C4-2B (cell line): ENCODE measurements around the gene SLITRK1.

Source experiments
- ZFX ChIP-seq: fragments of 450-650 bp; IDR thresholded peaks from 2 replicates; pipeline ENCODE4 v1.6.1; 2017
- TF ChIP-seq, protein P1 (sequence below): fragments of 450-650 bp; conservative IDR thresholded peaks from 2 replicates; pipeline ENCODE4 v1.5.1; 2017; ENCODE audit warnings: mild to moderate bottlenecking

DNA sequence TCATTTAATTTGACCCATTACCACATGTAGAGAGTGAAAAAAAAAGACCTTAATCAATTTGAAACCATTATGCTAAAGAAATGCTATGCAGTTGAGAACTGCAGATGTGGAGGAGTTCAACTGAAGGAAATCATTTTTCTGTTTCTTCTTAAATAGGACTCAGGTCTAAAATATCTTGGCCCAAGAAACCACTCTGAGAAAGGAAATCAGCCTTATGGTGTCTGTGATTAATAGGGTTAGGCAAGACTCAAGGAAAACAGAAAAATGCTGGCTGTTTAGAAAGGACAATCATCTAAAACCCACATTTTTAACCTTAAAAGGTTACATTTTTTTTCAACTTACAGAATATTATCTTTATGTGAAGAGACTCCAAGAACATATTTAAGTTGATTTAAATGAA lies 1.9 kb upstream of the SLITRK1 start:
- TF ChIP-seq, protein P1, sequence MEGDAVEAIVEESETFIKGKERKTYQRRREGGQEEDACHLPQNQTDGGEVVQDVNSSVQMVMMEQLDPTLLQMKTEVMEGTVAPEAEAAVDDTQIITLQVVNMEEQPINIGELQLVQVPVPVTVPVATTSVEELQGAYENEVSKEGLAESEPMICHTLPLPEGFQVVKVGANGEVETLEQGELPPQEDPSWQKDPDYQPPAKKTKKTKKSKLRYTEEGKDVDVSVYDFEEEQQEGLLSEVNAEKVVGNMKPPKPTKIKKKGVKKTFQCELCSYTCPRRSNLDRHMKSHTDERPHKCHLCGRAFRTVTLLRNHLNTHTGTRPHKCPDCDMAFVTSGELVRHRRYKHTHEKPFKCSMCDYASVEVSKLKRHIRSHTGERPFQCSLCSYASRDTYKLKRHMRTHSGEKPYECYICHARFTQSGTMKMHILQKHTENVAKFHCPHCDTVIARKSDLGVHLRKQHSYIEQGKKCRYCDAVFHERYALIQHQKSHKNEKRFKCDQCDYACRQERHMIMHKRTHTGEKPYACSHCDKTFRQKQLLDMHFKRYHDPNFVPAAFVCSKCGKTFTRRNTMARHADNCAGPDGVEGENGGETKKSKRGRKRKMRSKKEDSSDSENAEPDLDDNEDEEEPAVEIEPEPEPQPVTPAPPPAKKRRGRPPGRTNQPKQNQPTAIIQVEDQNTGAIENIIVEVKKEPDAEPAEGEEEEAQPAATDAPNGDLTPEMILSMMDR: no peak
- TF ChIP-seq ZFX: no peak
